GM12878 (cell line): ENCODE measurements around the gene LIMS3. TPM values are rescaled to one million over a fixed set of nuclear protein-coding genes. Genes with fewer than 3 reads are reported as not detected.
A peak's percentile ranks its signal among the peaks of the same experiment; 100 is the strongest.
"Not testable (repeated sequence)": the region's sequence is repeated elsewhere in the genome, so short reads cannot be mapped to it uniquely, and the experiment has no call there.

Experiments used
- ATAC-seq: fragments of 200-7000 bp; cut with Tn5 transposase; 3 replicates; pipeline ENCODE4 v1.9.1; 2020; ENCODE audit warnings: mild to moderate bottlenecking, moderate library complexity
- BruUV-seq: library from RNA; stranded (reverse); fragments of 400-500 nt; replicated peaks from 2 replicates; lab custom pipeline; 2021; lab: Mats Ljungman, UMichigan
- CTCF ChIA-PET: fragments of 300-600 bp; sonication (Branson Sonifier 250); formaldehyde crosslinking; extraction: SDS; loops from one replicate; lab custom pipeline; 2021; ENCODE audit warnings: inconsistent platforms; lab: Yijun Ruan, JAX
- POLR2A ChIA-PET: fragments of 350-600 bp; formaldehyde crosslinking; extraction: SDS; loops from one replicate; lab custom pipeline; 2021; ENCODE audit warnings: inconsistent platforms; lab: Charles Lee
- RAD21 ChIA-PET: fragments of 300-600 bp; sonication (Branson Sonifier 250); formaldehyde crosslinking; loops from one replicate; lab custom pipeline; 2023; ENCODE audit warnings: antibody characterized with exemption; ENCODE audit not compliant: unreplicated experiment; lab: Charles Lee
- SMC1A ChIA-PET: fragments of 300-600 bp; sonication (Branson Sonifier 250); formaldehyde crosslinking; loops from one replicate; lab custom pipeline; 2023; ENCODE audit not compliant: unreplicated experiment, uncharacterized antibody; lab: Charles Lee
- DNase-seq: peaks from one replicate; pipeline ENCODE4 v3.0.0-alpha.2; 2011; ENCODE audit warnings: low read depth, low spot score
- FAIRE-seq: peaks from 3 replicates; lab custom pipeline; 2011; peaks lifted over from hg19 to GRCh38; lab: Jason Lieb, UNC
- H2AFZ ChIP-seq: 2 replicates; pipeline ENCODE4 v1.6.0; 2011; ENCODE audit warnings: low read depth, low read length, control low read depth; ENCODE audit not compliant: control insufficient read depth
- H3K27ac ChIP-seq: 2 replicates; pipeline ENCODE4 v1.5.1; 2011; ENCODE audit warnings: control low read depth; ENCODE audit not compliant: control insufficient read depth, insufficient read depth
- H3K27me3 ChIP-seq, 2 experiments: replicated peaks in 1 of 2; 2 replicates each; pipeline versions ENCODE4 v1.6.0 to v1.6.1; 2011; ENCODE audit warnings: low read length in 1 of 2; ENCODE audit not compliant: control insufficient read depth in 2 of 2, insufficient read depth in 2 of 2
- H3K36me3 ChIP-seq, 2 experiments: 2 replicates each; pipeline ENCODE4 v1.5.1; 2011; ENCODE audit warnings: low read length in 1 of 2; ENCODE audit not compliant: control insufficient read depth in 2 of 2, insufficient read depth in 2 of 2
- H3K4me1 ChIP-seq: 2 replicates; pipeline ENCODE4 v1.6.1; 2011; ENCODE audit warnings: mild to moderate bottlenecking, low read length, moderate library complexity, mixed read lengths; ENCODE audit not compliant: control insufficient read depth, insufficient read depth
- H3K4me2 ChIP-seq: 2 replicates; pipeline ENCODE4 v1.6.0; 2011; ENCODE audit warnings: control low read depth; ENCODE audit not compliant: control insufficient read depth, insufficient read depth
- H3K4me3 ChIP-seq: fragments of 200-600 bp; sonication (generic); 2 replicates; pipeline ENCODE4 v1.5.1; 2016
- H3K79me2 ChIP-seq: 2 replicates; pipeline ENCODE4 v1.6.0; 2011; ENCODE audit warnings: low read length; ENCODE audit not compliant: control insufficient read depth, insufficient read depth
- H3K9ac ChIP-seq: 2 replicates; pipeline ENCODE4 v1.8.0; 2011; ENCODE audit warnings: low read length, control low read depth, mixed read lengths; ENCODE audit not compliant: control insufficient read depth, insufficient read depth
- H3K9me3 ChIP-seq: replicated peaks from 3 replicates; pipeline ENCODE4 v1.5.1; 2011; ENCODE audit warnings: mild to moderate bottlenecking, low read length; ENCODE audit not compliant: control insufficient read depth, insufficient read depth
- H4K20me1 ChIP-seq: 2 replicates; pipeline ENCODE4 v1.6.0; 2011; ENCODE audit not compliant: control insufficient read depth, insufficient read depth
- WGBS: methylation state at CpG from one replicate; pipeline ENCODE4 v1.1.6; 2016; ENCODE audit warnings: low lambda C conversion rate; ENCODE audit not compliant: insufficient replicate concordance, insufficient coverage; ENCODE audit errors: missing lambda C conversion rate; 5-methylcytosine and 5-hydroxymethylcytosine counted together
- in situ Hi-C: fragments of 300-500 bp; cut with MboI; formaldehyde crosslinking; loops from 9 replicates; pipeline ENCODE4 v1.14.3; 2018; ENCODE audit warnings: mixed read lengths
- intact Hi-C: fragments of 100-400 bp; cut with micrococcal nuclease; formaldehyde crosslinking; loops from one replicate; pipeline ENCODE4 v1.14.2; 2022; ENCODE audit not compliant: unreplicated experiment
- polyA plus RNA-seq, 11 experiments: library from polyadenylated mRNA; depleted of rRNA in 4 of 11; unstranded in 6 of 11; stranded (reverse) in 5 of 11; fragments of >200 nt; fragmentation: Nextera tagmentation in 4 of 11; fragmentation: Illumina TruSeq in 1 of 11; extraction: Ambion mirVana in 4 of 11; extraction: Trizol in 1 of 11; gene quantifications; 1 replicate in 1 of 11; 2 replicates in 10 of 11; pipeline versions ENCODE4 v1.2.1 to v1.2.3, GENCODE V29; 2011 to 2016; ENCODE audit warnings: inconsistent platforms in 2 of 11, missing spikeins in 2 of 11, low read depth in 1 of 11
- total RNA-seq, 4 experiments: library from RNA; depleted of rRNA in 3 of 4; stranded (reverse); fragments of >200 nt in 3 of 4; fragmentation: Illumina TruSeq in 1 of 4; extraction: Trizol in 1 of 4; gene quantifications; 2 replicates each; pipeline versions ENCODE4 v1.2.1 to v1.2.3, GENCODE V29; 2013 to 2021

LIMS3 gene
- total and polyA plus RNA-seq, 10 of the 15 experiments (the other 5 are each of a cell fraction or from before 2014, with no cell fraction given), result 0.11 to 1.9 (median 0.55) TPM

GRCh38 chr2:109882112-109882511 is 16.4 kb upstream of the LIMS3 start:
- POLR2A ChIA-PET, intact Hi-C loops, H3K9ac ChIP-seq, H3K4me3 ChIP-seq, ATAC-seq, H4K20me1 ChIP-seq, SMC1A ChIA-PET, RAD21 ChIA-PET, H3K36me3 ChIP-seq, BruUV-seq, FAIRE-seq, in situ Hi-C loops, DNase-seq, H3K27me3 ChIP-seq, H2AFZ ChIP-seq, H3K79me2 ChIP-seq, H3K4me2 ChIP-seq, H3K9me3 ChIP-seq, CTCF ChIA-PET, H3K27ac ChIP-seq, H3K4me1 ChIP-seq: not testable (repeated sequence)
- WGBS, result no CpG with 5 or more reads among the region's 1 CpG

- DNase-seq, in situ Hi-C loops, H3K27me3 ChIP-seq, H3K4me2 ChIP-seq, RAD21 ChIA-PET, H3K79me2 ChIP-seq, intact Hi-C loops, H3K36me3 ChIP-seq, H3K27ac ChIP-seq, BruUV-seq, POLR2A ChIA-PET, H2AFZ ChIP-seq, H3K9me3 ChIP-seq, H3K9ac ChIP-seq, SMC1A ChIA-PET, H4K20me1 ChIP-seq, H3K4me1 ChIP-seq, FAIRE-seq, H3K4me3 ChIP-seq, CTCF ChIA-PET: not testable (repeated sequence)
- ATAC-seq, result peak; percentile 21; the same call in 2 of the 3 replicates
- no CpG with 5 or more reads among the region's 4 CpGs for WGBS
Measured at GRCh38 chr2:109888414-109888813, 10.1 kb upstream of the LIMS3 start.

- CTCF ChIA-PET, H3K4me2 ChIP-seq, H3K27me3 ChIP-seq, H3K4me3 ChIP-seq, H4K20me1 ChIP-seq, H3K79me2 ChIP-seq, H3K9ac ChIP-seq, H3K36me3 ChIP-seq, DNase-seq, SMC1A ChIA-PET, FAIRE-seq, RAD21 ChIA-PET, POLR2A ChIA-PET, H2AFZ ChIP-seq, in situ Hi-C loops, H3K4me1 ChIP-seq, BruUV-seq, H3K9me3 ChIP-seq, intact Hi-C loops, H3K27ac ChIP-seq: not testable (repeated sequence)
- ATAC-seq, result peak; percentile 70
- no CpG with 5 or more reads among the region's 4 CpGs for WGBS
Measured at GRCh38 chr2:109889909-109890308, 8.6 kb upstream of the LIMS3 start.

GRCh38 chr2:109891024-109891423 is 7.5 kb upstream of the LIMS3 start:
- CTCF ChIA-PET, in situ Hi-C loops, H3K4me3 ChIP-seq, H4K20me1 ChIP-seq, H3K79me2 ChIP-seq, BruUV-seq, intact Hi-C loops, H3K9me3 ChIP-seq, FAIRE-seq, POLR2A ChIA-PET, ATAC-seq, H3K27me3 ChIP-seq, H3K4me2 ChIP-seq, RAD21 ChIA-PET, SMC1A ChIA-PET, H3K4me1 ChIP-seq, H3K36me3 ChIP-seq, H2AFZ ChIP-seq, H3K27ac ChIP-seq, H3K9ac ChIP-seq, DNase-seq: not testable (repeated sequence)
- WGBS, result no CpG with 5 or more reads among the region's 4 CpGs
